Endothelial cell of umbilical vein (primary cell): ENCODE data around the gene C1QL4.

ENCODE experiments used
- CTCF ChIP-seq, 2 donors: IDR thresholded peaks; 1 replicate in 1 of 2; 2 replicates in 1 of 2; pipeline ENCODE4 v1.5.1; 2011; ENCODE audit warnings: low read length in 2 of 2, mild to moderate bottlenecking in 2 of 2, moderate library complexity in 2 of 2, control low read depth in 1 of 2, inconsistent platforms in 1 of 2, low read depth in 1 of 2; ENCODE audit not compliant: insufficient read depth in 1 of 2; ENCODE audit errors: extremely low read depth in 1 of 2
- EZH2 ChIP-seq: IDR thresholded peaks from 2 replicates; pipeline ENCODE4 v1.6.1; 2012; ENCODE audit warnings: borderline replicate concordance, low read depth, mild to moderate bottlenecking, moderate library complexity, low read length, inconsistent platforms; ENCODE audit not compliant: severe bottlenecking
- FOS ChIP-seq: IDR thresholded peaks from 2 replicates; pipeline ENCODE4 v1.6.1; 2011; ENCODE audit warnings: mild to moderate bottlenecking, low read length, moderate library complexity, borderline replicate concordance; ENCODE audit not compliant: insufficient read depth
- GATA2 ChIP-seq: IDR thresholded peaks from 2 replicates; pipeline ENCODE4 v1.7.0; 2011; ENCODE audit warnings: low read depth, mild to moderate bottlenecking, moderate library complexity, mixed read lengths, low read length; ENCODE audit not compliant: insufficient read length, insufficient read depth
- MAX ChIP-seq: IDR thresholded peaks from 2 replicates; pipeline ENCODE4 v1.6.1; 2011; ENCODE audit not compliant: insufficient read depth, insufficient read length
- MYC ChIP-seq: IDR thresholded peaks from one replicate; pipeline ENCODE4 v1.6.1; 2011; ENCODE audit warnings: mild to moderate bottlenecking, low read depth, low read length
- POLR2A ChIP-seq: IDR thresholded peaks from 2 replicates; pipeline ENCODE4 v1.6.1; 2012; ENCODE audit warnings: low read depth, mild to moderate bottlenecking, control low read depth, low read length
- POLR2AphosphoS5 ChIP-seq: IDR thresholded peaks from 2 replicates; pipeline ENCODE4 v1.6.1; 2012; ENCODE audit warnings: low read depth, mild to moderate bottlenecking, control low read depth, low read length, moderate library complexity; ENCODE audit not compliant: insufficient read depth

- TF ChIP-seq CTCF (IDR thresholded peaks at IDR 0.05; ENCODE audit: extremely low read depth in 1 of 2, insufficient read depth in 1 of 2, low read depth in 1 of 2, low read length in 2 of 2) (no peak), GATA2 (no peak), POLR2A (no peak), EZH2 (no peak), MYC (no peak), POLR2AphosphoS5 (no peak), FOS (no peak), MAX (no peak)
Measured at GRCh38 chr12:49328816-49329215, 8.2 kb downstream of the C1QL4 start.
